Measurements from ENCODE around the gene MCM9. TPM values are rescaled to one million over a fixed set of nuclear protein-coding genes. Genes with fewer than 3 reads are reported as not detected.
A peak's percentile ranks its signal among the peaks of the same experiment; 100 is the strongest.

The MCM9 gene
- total and polyA plus RNA-seq, 7 donors = 1.6 to 5.6 (median 4.6) TPM

- Histone ChIP-seq H3K9me3 (no peaks in the 10 kb centered on the region), H3K27me3 (ENCODE audit: insufficient read depth in 3 of 3, low read length in 2 of 3) (no peaks in the 10 kb centered on the region), H3K36me3 (ENCODE audit: insufficient read depth in 1 of 2, low read depth in 1 of 2) (peaks cover 0 to 11% of the 10 kb centered on the region in 2 donors), H3K27ac (peak overlapping the region; percentile 95), H3K4me3 (peak overlapping the region; percentile 96), H3K4me1 (peaks cover 19% of the 10 kb centered on the region)
- intact Hi-C loops (cut with DNase I) = loop anchor here (2.0 to 5.0 kb wide), 2 partner anchors 37 to 40 kb away; partner anchors contain the start of gene MCM9 (in 1 of the 2)
- WGBS, 3 donors = 0 to 1% (median 0%) methylated on average over 11 of the region's 11 CpGs
- TF ChIP-seq, protein P1, sequence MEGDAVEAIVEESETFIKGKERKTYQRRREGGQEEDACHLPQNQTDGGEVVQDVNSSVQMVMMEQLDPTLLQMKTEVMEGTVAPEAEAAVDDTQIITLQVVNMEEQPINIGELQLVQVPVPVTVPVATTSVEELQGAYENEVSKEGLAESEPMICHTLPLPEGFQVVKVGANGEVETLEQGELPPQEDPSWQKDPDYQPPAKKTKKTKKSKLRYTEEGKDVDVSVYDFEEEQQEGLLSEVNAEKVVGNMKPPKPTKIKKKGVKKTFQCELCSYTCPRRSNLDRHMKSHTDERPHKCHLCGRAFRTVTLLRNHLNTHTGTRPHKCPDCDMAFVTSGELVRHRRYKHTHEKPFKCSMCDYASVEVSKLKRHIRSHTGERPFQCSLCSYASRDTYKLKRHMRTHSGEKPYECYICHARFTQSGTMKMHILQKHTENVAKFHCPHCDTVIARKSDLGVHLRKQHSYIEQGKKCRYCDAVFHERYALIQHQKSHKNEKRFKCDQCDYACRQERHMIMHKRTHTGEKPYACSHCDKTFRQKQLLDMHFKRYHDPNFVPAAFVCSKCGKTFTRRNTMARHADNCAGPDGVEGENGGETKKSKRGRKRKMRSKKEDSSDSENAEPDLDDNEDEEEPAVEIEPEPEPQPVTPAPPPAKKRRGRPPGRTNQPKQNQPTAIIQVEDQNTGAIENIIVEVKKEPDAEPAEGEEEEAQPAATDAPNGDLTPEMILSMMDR (IDR thresholded peaks at IDR 0.05) = no peak
- no peak for DNase-seq
- no peak for ATAC-seq
These were observed 39.7 kb downstream of the MCM9 start for GRCh38 chr6:118895261-118895560.

DNA sequence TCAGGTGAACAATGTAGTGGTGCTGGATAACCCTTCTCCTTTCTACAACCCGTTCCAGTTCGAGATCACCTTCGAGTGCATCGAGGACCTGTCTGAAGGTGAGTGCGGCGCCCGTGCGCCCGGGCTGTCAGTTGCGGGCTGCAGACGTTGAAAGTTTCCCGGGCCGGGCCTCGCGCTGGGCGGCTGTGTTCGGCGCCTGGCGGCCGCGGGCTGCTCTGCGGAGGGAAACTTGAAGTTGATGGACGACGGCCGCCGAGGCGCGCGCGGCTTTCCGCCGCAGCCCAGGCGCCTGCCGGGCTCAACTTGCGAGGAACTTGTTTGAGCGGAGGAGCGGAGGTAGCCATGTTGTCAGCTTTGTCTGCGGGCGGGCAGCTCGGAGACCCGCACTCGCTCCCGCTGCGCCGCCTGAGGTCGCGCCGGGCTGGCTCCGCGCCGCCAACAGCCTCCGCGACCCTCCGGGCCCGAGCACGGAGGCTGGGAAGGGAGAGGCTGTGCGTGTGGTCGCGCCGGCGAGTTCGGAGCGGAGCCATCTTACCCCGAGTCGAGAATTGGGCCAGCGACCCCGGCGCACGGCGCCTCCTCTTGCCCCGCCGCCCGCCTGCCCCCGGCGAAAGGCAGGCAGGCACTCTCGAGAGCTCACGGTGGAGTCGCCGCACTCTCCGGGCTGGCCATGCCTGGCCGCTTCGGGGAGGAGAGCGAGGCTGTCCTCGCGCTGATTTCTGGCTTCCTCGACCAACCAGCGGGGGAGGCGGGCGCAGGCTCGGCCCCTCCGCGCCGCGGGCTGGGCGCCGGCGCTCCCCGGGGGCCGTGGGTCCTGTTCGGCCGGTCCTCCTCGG, 40.3 kb downstream of the MCM9 start:
- Histone ChIP-seq H3K4me1 (peaks cover 18% of the 10 kb centered on the region), H3K4me3 (peak overlapping the region; percentile 96), H3K27ac (peak overlapping the region; percentile 95), H3K36me3 (ENCODE audit: insufficient read depth in 1 of 2, low read depth in 1 of 2) (peaks cover 2 to 5% of the 10 kb centered on the region in 2 donors), H3K27me3 (ENCODE audit: insufficient read depth in 3 of 3, low read length in 2 of 3) (no peaks in the 10 kb centered on the region), H3K9me3 (no peaks in the 10 kb centered on the region)
- 0% methylated on average over 75 to 102 of the region's 102 CpGs for WGBS, 3 donors
- TF ChIP-seq, protein P1 (IDR thresholded peaks at IDR 0.05) = no peak
- intact Hi-C loops (cut with DNase I) = loop anchor here (2.0 to 5.0 kb wide), 2 partner anchors 38 to 40 kb away; partner anchors contain the start of gene MCM9 (in 1 of the 2)
- DNase-seq (peak; percentile 72 to 87), ATAC-seq (peak; percentile 78 to 83 (median 81))

DNA sequence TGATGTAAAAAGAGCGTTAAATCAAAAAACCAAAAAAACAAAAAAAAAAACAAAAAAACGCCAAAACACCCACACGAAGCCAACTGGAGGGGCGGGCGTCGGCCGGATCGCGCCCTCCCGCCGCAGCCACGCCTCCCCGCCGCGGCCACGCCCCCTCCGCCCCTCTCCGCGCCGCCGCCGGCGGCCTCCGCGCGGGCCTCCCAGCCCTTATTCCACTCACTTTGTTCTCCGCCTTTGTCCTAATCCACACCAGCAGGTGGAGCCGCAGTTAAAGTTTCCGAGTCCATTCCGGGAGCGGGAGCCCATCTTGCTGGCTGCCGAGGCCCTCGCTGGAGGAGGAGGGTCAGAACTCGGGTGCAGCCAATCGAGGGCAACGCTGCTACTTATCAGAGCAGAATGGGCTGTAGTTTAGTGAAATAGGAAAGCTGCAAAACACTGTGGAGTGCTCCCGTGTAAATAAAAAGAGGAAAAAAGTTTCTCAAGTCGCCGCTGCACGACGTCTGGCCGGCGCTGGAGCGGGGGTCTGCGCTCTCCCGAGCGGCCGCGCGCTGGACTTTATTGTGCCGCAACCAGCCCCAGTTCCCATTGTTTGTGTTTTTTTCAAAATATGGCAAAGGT, 41.0 kb downstream of the MCM9 start, which contains the start of gene ASF1A:
TSS of gene ASF1A (plus strand) at position 346 of the 618 bp plus-strand sequence. CDS start at position 608, 262 bp downstream.
- peak within 1 kb of the TSS; percentile 95 for H3K27ac ChIP-seq
- H3K36me3 ChIP-seq (ENCODE audit: insufficient read depth in 1 of 2, low read depth in 1 of 2) = peaks cover 0 to 2% of the 10 kb centered on the region in 2 donors
- no peaks in the 10 kb centered on the region for H3K27me3 ChIP-seq (ENCODE audit: insufficient read depth in 3 of 3, low read length in 2 of 3)
- DNase-seq = peak; percentile 95 to 97
- TF ChIP-seq, protein P1 (IDR thresholded peaks at IDR 0.05) = peak; percentile 56
- ATAC-seq = peak; percentile 90 to 93 (median 92)
- no peaks in the 10 kb centered on the region for H3K9me3 ChIP-seq
- peak within 1 kb of the TSS; percentile 96 for H3K4me3 ChIP-seq
- intact Hi-C loops (cut with DNase I) = loop anchor here in 1 of 2 donors (2.0 kb wide), 1 partner anchor 41 kb away; the partner anchor contains the start of gene MCM9
- WGBS, 3 donors = 0 to 1% (median 0%) methylated on average over 50 to 51 of the region's 51 CpGs
- H3K4me1 ChIP-seq = peaks cover 18% of the 10 kb centered on the region

DNA sequence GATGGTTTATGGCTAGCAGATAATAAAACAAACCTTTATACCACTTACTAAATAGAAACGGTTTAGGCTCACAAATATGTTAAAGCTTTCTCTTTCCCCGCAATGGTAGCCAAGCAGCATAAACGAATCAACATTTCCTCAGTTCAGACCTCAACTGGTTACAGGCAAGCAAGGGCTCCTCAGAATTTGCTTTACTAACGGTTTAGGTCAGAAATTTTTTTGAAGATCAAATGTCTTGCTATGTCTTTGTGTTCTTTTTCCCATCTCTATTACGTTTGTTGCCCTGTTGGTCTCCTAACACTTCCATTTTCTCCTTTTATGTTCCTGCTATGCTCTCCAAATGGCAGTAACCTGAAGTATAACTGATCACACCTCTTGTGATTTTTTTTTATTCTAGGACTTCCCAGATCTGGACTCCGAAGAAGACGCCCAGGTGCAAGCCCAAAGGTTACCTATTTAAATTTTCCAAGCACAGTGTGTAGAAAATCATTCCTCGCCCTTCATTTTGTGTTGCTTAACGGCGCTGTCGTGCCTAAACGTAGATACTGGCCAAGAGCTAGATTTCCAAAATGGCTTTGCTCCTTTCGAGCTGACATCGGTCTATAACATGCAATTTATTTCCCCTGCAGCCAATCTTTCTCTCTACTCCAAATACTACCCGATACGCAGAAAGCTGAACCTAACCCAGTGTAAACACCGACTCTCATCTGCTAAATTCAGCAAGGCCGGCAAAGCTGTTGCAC, 41.7 kb downstream of the MCM9 start:
- intact Hi-C loops (cut with DNase I) = no loop called here
- H3K4me1 ChIP-seq = peaks cover 18% of the 10 kb centered on the region

More for the DNA sequence above, 41.7 kb downstream of the MCM9 start:
- Histone ChIP-seq H3K27ac (peak overlapping the region; percentile 95), H3K4me3 (peak overlapping the region; percentile 96), H3K27me3 (ENCODE audit: insufficient read depth in 3 of 3, low read length in 2 of 3) (no peaks in the 10 kb centered on the region), H3K9me3 (no peaks in the 10 kb centered on the region), H3K36me3 (ENCODE audit: insufficient read depth in 1 of 2, low read depth in 1 of 2) (peaks cover 0 to 2% of the 10 kb centered on the region in 2 donors)
- WGBS, 3 donors = 1 to 2% (median 2%) methylated on average over 18 of the region's 18 CpGs
- TF ChIP-seq, protein P1 (IDR thresholded peaks at IDR 0.05) = no peak
- ATAC-seq (peak in 2 of 4 donors; percentile 16 to 35), DNase-seq (peak in 1 of 2 donors; percentile 44)

Data from psoas muscle (tissue), 8 donors.